Gastrocnemius medialis (tissue), 4 donors: ENCODE results near the gene ACTN3. TPM values are rescaled to one million over a fixed set of nuclear protein-coding genes. Genes with fewer than 3 reads are reported as not detected.

Source experiments
- ATAC-seq, 2 donors: fragments of 150-250 bp; one replicate each; pipeline ENCODE4 v1.9.1; 2016
- DNase-seq, 2 donors: peaks; one replicate each; pipeline ENCODE4 v3.0.0-alpha.2; 2019
- H3K27ac ChIP-seq, 4 donors: fragments of 200-600 bp; sonication (generic); 1 replicate in 1 of 4; 2 replicates in 3 of 4; pipeline ENCODE4 v1.5.1; 2016 to 2018; ENCODE audit warnings: mild to moderate bottlenecking in 2 of 4, moderate library complexity in 1 of 4
- H3K27me3 ChIP-seq, 3 donors: fragments of 200-600 bp; sonication (generic) in 2 of 3; 1 replicate in 1 of 3; 2 replicates in 2 of 3; pipeline versions ENCODE4 v1.5.1 to v1.6.0; 2016 to 2019; ENCODE audit warnings: mild to moderate bottlenecking in 1 of 3, moderate library complexity in 1 of 3
- H3K36me3 ChIP-seq, 2 donors: fragments of 200-600 bp; sonication (generic) in 1 of 2; one replicate each; pipeline ENCODE4 v1.5.1; 2017 to 2018
- H3K4me1 ChIP-seq, 2 donors: fragments of 200-600 bp; sonication (generic) in 1 of 2; one replicate each; pipeline ENCODE4 v1.5.1; 2016 to 2017; ENCODE audit warnings: mild to moderate bottlenecking in 2 of 2
- H3K4me3 ChIP-seq, 4 donors: fragments of 200-600 bp; sonication (generic) in 3 of 4; 1 replicate in 1 of 4; 2 replicates in 3 of 4; pipeline ENCODE4 v1.5.1; 2016 to 2019; ENCODE audit warnings: mild to moderate bottlenecking in 2 of 4
- H3K9me3 ChIP-seq, 3 donors: fragments of 200-600 bp; sonication (generic) in 2 of 3; 1 replicate in 1 of 3; 2 replicates in 2 of 3; pipeline ENCODE4 v1.5.1; 2016 to 2019
- POLR2A ChIP-seq, 2 donors: fragments of 450-650 bp; IDR thresholded peaks; one replicate each; pipeline ENCODE4 v1.6.1; 2017; ENCODE audit warnings: antibody characterized with exemption in 2 of 2, mild to moderate bottlenecking in 2 of 2, moderate library complexity in 2 of 2
- in situ Hi-C, 4 donors: fragments of 200-750 bp; cut with MboI; loops; one replicate each; pipeline versions ENCODE4 v1.15.0 to v1.8.0; 2017; ENCODE audit warnings: low sequenced_read_pairs in 4 of 4
- intact Hi-C: fragments of 100-400 bp; cut with DNase I; formaldehyde crosslinking; loops from one replicate; pipeline ENCODE4 v1.15.1; 2023; ENCODE audit warnings: low total_unique reads
- total RNA-seq, 4 donors: library from RNA; depleted of rRNA; stranded (reverse); fragments of >200 nt; gene quantifications; one replicate each; pipeline versions ENCODE4 v1.1.0 to v1.2.3, GENCODE V29; 2016
- TF ChIP-seq, protein P1 (sequence below), 5 experiments: fragments of 450-650 bp in 3 of 5; fragments of 200-600 bp in 2 of 5; sonication (generic) in 2 of 5; IDR thresholded peaks in 4 of 5; conservative IDR thresholded peaks in 1 of 5; 1 replicate in 4 of 5; 2 replicates in 1 of 5; pipeline ENCODE4 v1.5.1; 2016 to 2019; ENCODE audit warnings: antibody characterized with exemption in 5 of 5, mild to moderate bottlenecking in 3 of 5, moderate library complexity in 3 of 5

The ACTN3 gene
- total RNA-seq, 4 donors from 2014 or later, result 0.85 to 2.4 (median 1.2) TPM

DNA sequence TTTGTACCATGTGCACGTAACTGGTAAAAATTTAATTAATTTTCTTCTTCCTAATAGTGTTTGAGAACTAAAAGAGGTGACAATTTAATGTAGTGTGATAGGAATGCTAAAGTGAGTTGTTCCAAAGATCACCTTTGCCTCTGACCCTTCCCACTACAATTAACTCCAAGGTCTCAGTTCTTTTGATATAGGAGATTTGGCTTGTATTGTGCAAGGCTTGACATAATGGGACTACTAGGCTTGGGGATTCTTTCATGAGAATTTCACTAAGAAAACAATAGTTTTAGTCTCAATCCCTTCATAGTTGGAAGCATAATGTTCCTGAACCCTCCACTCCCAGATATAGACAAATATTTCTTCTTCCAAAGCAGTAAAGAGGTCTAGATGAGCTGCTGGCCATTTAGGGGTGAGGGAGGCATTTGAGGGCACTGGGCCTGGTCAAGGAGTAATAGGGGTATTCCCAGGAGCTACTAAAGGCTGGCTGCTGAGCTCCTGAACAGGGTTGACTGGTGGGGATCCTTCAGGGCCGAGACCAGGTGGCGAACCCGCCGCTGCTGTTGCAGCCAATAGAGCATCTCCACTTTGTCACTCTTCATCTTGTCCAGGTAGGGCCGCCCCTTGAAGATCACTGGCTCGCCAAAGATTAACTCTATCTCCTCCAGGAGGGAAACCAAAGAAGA, 43.4 kb downstream of the ACTN3 start:
- no peak for TF ChIP-seq POLR2A (IDR thresholded peaks at IDR 0.05)
- TF ChIP-seq, protein P1, sequence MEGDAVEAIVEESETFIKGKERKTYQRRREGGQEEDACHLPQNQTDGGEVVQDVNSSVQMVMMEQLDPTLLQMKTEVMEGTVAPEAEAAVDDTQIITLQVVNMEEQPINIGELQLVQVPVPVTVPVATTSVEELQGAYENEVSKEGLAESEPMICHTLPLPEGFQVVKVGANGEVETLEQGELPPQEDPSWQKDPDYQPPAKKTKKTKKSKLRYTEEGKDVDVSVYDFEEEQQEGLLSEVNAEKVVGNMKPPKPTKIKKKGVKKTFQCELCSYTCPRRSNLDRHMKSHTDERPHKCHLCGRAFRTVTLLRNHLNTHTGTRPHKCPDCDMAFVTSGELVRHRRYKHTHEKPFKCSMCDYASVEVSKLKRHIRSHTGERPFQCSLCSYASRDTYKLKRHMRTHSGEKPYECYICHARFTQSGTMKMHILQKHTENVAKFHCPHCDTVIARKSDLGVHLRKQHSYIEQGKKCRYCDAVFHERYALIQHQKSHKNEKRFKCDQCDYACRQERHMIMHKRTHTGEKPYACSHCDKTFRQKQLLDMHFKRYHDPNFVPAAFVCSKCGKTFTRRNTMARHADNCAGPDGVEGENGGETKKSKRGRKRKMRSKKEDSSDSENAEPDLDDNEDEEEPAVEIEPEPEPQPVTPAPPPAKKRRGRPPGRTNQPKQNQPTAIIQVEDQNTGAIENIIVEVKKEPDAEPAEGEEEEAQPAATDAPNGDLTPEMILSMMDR (IDR thresholded peaks at IDR 0.05 in 4 of 5, conservative IDR thresholded peaks at IDR 0.05 in 1 of 5), result no peak
- Histone ChIP-seq H3K4me3 (no peak overlapping the region), H3K4me1 (peaks cover 12 to 17% of the 10 kb centered on the region in 2 donors), H3K36me3 (no peaks in the 10 kb centered on the region), H3K27ac (no peak overlapping the region), H3K9me3 (no peaks in the 10 kb centered on the region), H3K27me3 (no peaks in the 10 kb centered on the region)
- ATAC-seq (no peak), DNase-seq (no peak)
- intact Hi-C loops, result loop anchor here (5.0 to 10.0 kb wide), 2 partner anchors 108 to 245 kb away; partner anchors contain the start of gene DPP3
- in situ Hi-C loops, result loop anchor here in 3 of 4 donors (10.0 to 25.0 kb wide), 2 partner anchors 85 to 247 kb away; partner anchors contain the start of genes RCE1 (in 2 of the 3) and RBM4B (in 1 of the 3)

DNA sequence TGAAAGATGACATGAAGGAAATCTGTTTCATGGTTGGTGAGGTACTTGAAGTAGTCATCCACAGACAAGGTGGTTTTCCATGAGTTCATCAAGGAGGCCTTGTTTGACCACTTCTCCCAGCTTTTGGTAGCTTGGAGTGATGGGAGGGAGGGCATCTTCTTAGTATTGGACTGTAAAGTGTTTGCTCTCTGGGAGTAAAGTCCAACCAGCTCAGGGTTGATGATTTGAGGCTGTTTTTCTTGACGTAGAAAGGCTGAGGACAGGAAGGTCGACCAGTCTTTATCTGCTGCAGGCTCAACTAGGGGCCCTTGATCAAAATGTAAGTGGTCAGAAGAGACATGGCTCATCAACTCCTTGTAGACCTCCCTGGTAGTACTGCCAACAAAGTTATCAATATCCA, 44.5 kb downstream of the ACTN3 start:
- ATAC-seq, result no peak
- Histone ChIP-seq H3K27ac (no peak overlapping the region), H3K36me3 (no peaks in the 10 kb centered on the region), H3K4me1 (peaks cover 12 to 21% of the 10 kb centered on the region in 2 donors), H3K27me3 (no peaks in the 10 kb centered on the region), H3K9me3 (no peaks in the 10 kb centered on the region), H3K4me3 (no peak overlapping the region)
- TF ChIP-seq, protein P1 (IDR thresholded peaks at IDR 0.05 in 4 of 5, conservative IDR thresholded peaks at IDR 0.05 in 1 of 5), result no peak
- TF ChIP-seq POLR2A (IDR thresholded peaks at IDR 0.05), result no peak
- DNase-seq, result no peak
- in situ Hi-C loops, result loop anchor here in 2 of 4 donors (25.0 kb wide), 1 partner anchor 246 kb away; the partner anchor contains the start of gene RCE1 (in 2 of the 2)
- intact Hi-C loops, result loop anchor here (5.0 to 10.0 kb wide), 2 partner anchors 109 to 244 kb away; partner anchors contain the start of gene DPP3

DNA sequence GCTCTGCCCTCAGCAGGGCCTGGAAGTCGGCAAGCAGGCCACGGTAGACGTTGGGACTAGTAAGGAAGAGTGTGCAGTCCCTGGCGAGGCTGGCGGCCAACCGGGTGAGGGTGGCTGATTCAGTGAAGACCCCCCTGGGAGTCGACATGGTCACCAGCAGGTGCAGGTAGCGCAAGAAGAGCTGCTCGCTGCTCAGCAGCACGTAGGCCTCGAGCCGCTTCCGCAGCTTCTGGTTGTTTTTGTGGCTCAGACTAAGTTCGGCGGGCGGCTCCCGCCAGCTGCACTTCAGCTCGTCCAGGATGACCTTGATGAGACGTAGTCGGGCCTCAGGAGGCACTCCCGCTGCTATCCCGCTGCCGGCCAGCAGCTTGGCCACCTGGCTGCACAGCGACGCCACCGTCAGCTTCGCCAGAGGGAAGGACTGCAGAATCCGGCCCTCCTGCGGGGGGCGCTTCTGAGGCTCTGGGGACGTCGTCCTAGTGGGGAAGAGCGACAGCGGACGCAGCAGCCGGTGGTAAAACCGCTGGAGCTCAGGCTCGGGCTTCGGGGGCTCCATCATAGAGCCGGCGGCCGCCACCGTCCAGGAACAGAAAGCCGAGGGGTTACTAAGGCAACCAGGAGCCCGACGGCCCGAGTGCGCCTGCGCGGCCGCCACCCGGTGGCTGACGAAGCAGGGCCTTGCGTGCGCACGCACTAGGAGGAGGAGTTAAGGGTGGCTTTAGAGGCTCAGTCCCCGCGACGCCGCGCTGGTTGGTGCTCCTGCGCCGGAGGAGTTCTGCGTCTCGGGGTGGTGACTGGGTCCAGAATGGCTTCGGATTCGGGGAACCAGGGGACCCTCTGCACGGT, 46.0 kb downstream of the ACTN3 start, which contains the start of the genes CCDC87 and CCS:
CCDC87 (minus strand) TSS at position 607 of the 846 bp plus-strand sequence; CDS start at position 559, 48 bp downstream.
CCS (plus strand) TSS at position 729 of the 846 bp plus-strand sequence; CDS start at position 806, 77 bp downstream.
- DNase-seq (peak; percentile 96 to 97), ATAC-seq (peak; percentile 97 to 98)
- TF ChIP-seq, protein P1 (IDR thresholded peaks at IDR 0.05 in 4 of 5, conservative IDR thresholded peaks at IDR 0.05 in 1 of 5), result peak; percentile 79 to 94 (median 86)
- peak; percentile 88 for TF ChIP-seq POLR2A (IDR thresholded peaks at IDR 0.05)
- Histone ChIP-seq H3K9me3 (no peaks in the 10 kb centered on the region), H3K4me1 (peaks cover 12 to 21% of the 10 kb centered on the region in 2 donors), H3K27me3 (no peaks in the 10 kb centered on the region), H3K4me3 (peak within 1 kb of the TSS; percentile 63 to 98 (median 82)), H3K36me3 (no peaks in the 10 kb centered on the region), H3K27ac (peak within 1 kb of the TSS; percentile 82 to 91 (median 88))
- intact Hi-C loops (loop anchor here (1.0 to 10.0 kb wide), 5 partner anchors 24 to 242 kb away; partner anchors contain the start of genes ACTN3, DPP3, RBM14 and ZDHHC24), in situ Hi-C loops (loop anchor here in 2 of 4 donors (25.0 kb wide), 1 partner anchor 245 kb away; the partner anchor contains the start of gene RCE1 (in 2 of the 2))

DNA sequence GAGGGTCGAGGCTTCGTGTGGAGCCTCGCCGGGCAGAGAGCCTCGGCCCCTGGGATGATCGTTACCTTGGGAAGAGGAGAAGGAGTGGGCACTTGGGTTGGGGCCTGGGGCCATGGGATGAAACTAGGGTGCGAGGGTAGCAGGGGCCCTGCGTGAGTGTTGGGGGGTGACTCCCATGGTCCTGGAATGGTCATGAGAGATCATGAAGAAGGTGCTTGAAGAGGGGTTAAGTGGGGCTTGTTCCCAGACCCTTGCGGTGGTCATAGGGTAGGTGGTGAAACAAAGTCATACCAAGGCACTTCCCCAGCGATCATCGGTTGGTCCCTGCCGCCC, 46.6 kb downstream of the ACTN3 start:
- intact Hi-C loops (loop anchor here (1.0 to 10.0 kb wide), 5 partner anchors 24 to 242 kb away; partner anchors contain the start of genes ACTN3, DPP3, RBM14 and ZDHHC24), in situ Hi-C loops (loop anchor here in 2 of 4 donors (25.0 kb wide), 1 partner anchor 244 kb away; the partner anchor contains the start of gene RCE1 (in 2 of the 2))
- no peaks in the 10 kb centered on the region for H3K27me3 ChIP-seq
- peak overlapping the region; percentile 82 to 91 (median 88) for H3K27ac ChIP-seq
- peak in 1 of 2 donors; percentile 23 for TF ChIP-seq POLR2A (IDR thresholded peaks at IDR 0.05)
- TF ChIP-seq, protein P1 (IDR thresholded peaks at IDR 0.05 in 4 of 5, conservative IDR thresholded peaks at IDR 0.05 in 1 of 5), result no peak
- peak overlapping the region; percentile 63 to 98 (median 82) for H3K4me3 ChIP-seq
- no peaks in the 10 kb centered on the region for H3K9me3 ChIP-seq
- ATAC-seq (peak; percentile 16 to 40), DNase-seq (no peak)
- H3K4me1 ChIP-seq, result peaks cover 12 to 21% of the 10 kb centered on the region in 2 donors
- H3K36me3 ChIP-seq, result no peaks in the 10 kb centered on the region
